Measurements from ENCODE around the gene KCNN3. TPM values are rescaled to one million over a fixed set of nuclear protein-coding genes. Genes with fewer than 3 reads are reported as not detected.
A peak's percentile ranks its signal among the peaks of the same experiment; 100 is the strongest.

Gene KCNN3
- total RNA-seq, 4 donors from 2014 or later = 0.21 to 0.78 (median 0.26) TPM

- H3K4me1 ChIP-seq = no peaks in the 10 kb centered on the region
- peaks cover 0 to 10% (median 0%) of the 10 kb centered on the region in 4 donors for H3K9me3 ChIP-seq
- H3K27me3 ChIP-seq = peaks cover 0 to 22% of the 10 kb centered on the region in 2 donors
- 69 to 83% methylated on average over 6 of the region's 6 CpGs for WGBS, 2 donors
- H3K36me3 ChIP-seq = no peaks in the 10 kb centered on the region
- no peak overlapping the region for H3K4me3 ChIP-seq
- TF ChIP-seq EP300 (IDR thresholded peaks at IDR 0.05) = no peak
- TF ChIP-seq CTCF (IDR thresholded peaks at IDR 0.05) = no peak
- TF ChIP-seq POLR2A (IDR thresholded peaks at IDR 0.05) = no peak
- DNase-seq (ENCODE audit: low spot score in 2 of 2) = no peak
- H3K27ac ChIP-seq = no peak overlapping the region
Observed at GRCh38 chr1:154736841-154737240, 133.2 kb downstream of the KCNN3 start.

GRCh38 chr1:154735804-154736168 is 134.3 kb downstream of the KCNN3 start:
- H3K4me1 ChIP-seq = peaks cover 0 to 4% (median 0%) of the 10 kb centered on the region in 4 donors
- no peaks in the 10 kb centered on the region for H3K36me3 ChIP-seq
- TF ChIP-seq EP300 (IDR thresholded peaks at IDR 0.05) = no peak
- TF ChIP-seq CTCF (IDR thresholded peaks at IDR 0.05) = no peak
- no peak for TF ChIP-seq POLR2A (IDR thresholded peaks at IDR 0.05)
- peaks cover 0 to 6% (median 0%) of the 10 kb centered on the region in 4 donors for H3K9me3 ChIP-seq
- no peak for DNase-seq (ENCODE audit: low spot score in 2 of 2)
- H3K27ac ChIP-seq = no peak overlapping the region
- H3K4me3 ChIP-seq = no peak overlapping the region
- H3K27me3 ChIP-seq = peaks cover 0 to 22% of the 10 kb centered on the region in 2 donors
- WGBS, 2 donors = 80 to 83% methylated on average over 4 of the region's 4 CpGs

GRCh38 chr1:154735061-154735803 is 134.8 kb downstream of the KCNN3 start:
- TF ChIP-seq POLR2A (IDR thresholded peaks at IDR 0.05) (no peak), CTCF (IDR thresholded peaks at IDR 0.05) (no peak), EP300 (IDR thresholded peaks at IDR 0.05) (no peak)
- Histone ChIP-seq H3K36me3 (no peaks in the 10 kb centered on the region), H3K27me3 (peaks cover 0 to 22% of the 10 kb centered on the region in 2 donors), H3K27ac (no peak overlapping the region), H3K9me3 (peaks cover 0 to under 1% (median 0%) of the 10 kb centered on the region in 4 donors), H3K4me3 (no peak overlapping the region), H3K4me1 (peaks cover 0 to 4% (median 0%) of the 10 kb centered on the region in 4 donors)
- 90 to 94% methylated on average over 11 to 12 of the region's 12 CpGs for WGBS, 2 donors
- DNase-seq (ENCODE audit: low spot score in 2 of 2) = no peak

GRCh38 chr1:154733621-154734020 is 136.5 kb downstream of the KCNN3 start:
- no peak for DNase-seq (ENCODE audit: low spot score in 2 of 2)
- Histone ChIP-seq H3K27ac (no peak overlapping the region), H3K27me3 (peaks cover 0 to 14% of the 10 kb centered on the region in 2 donors), H3K4me1 (peaks cover 0 to 20% (median 0%) of the 10 kb centered on the region in 4 donors), H3K9me3 (no peaks in the 10 kb centered on the region), H3K4me3 (no peak overlapping the region), H3K36me3 (no peaks in the 10 kb centered on the region)
- no peak for TF ChIP-seq POLR2A (IDR thresholded peaks at IDR 0.05)
- no peak for TF ChIP-seq EP300 (IDR thresholded peaks at IDR 0.05)
- TF ChIP-seq CTCF (IDR thresholded peaks at IDR 0.05) = no peak
- WGBS, 2 donors = 48 to 60% methylated on average over 4 of the region's 4 CpGs

- Histone ChIP-seq H3K4me3 (no peak overlapping the region), H3K4me1 (peaks cover 0 to 27% (median 0%) of the 10 kb centered on the region in 4 donors), H3K36me3 (no peaks in the 10 kb centered on the region), H3K27ac (peak overlapping the region in 1 of 4 donors; percentile 24), H3K9me3 (no peaks in the 10 kb centered on the region), H3K27me3 (peaks cover 0 to 11% of the 10 kb centered on the region in 2 donors)
- WGBS, 2 donors = 20 to 37% methylated on average over 10 of the region's 10 CpGs
- no peak for DNase-seq (ENCODE audit: low spot score in 2 of 2)
- TF ChIP-seq POLR2A (IDR thresholded peaks at IDR 0.05) (no peak), EP300 (IDR thresholded peaks at IDR 0.05) (no peak), CTCF (IDR thresholded peaks at IDR 0.05) (no peak)
Observed at GRCh38 chr1:154730986-154731489, 139.0 kb downstream of the KCNN3 start.
